OCI-LY3 (cell line): ENCODE results near the gene PRMT5.
"Not testable (repeated sequence)": the region's sequence is repeated elsewhere in the genome, so short reads cannot be mapped to it uniquely, and the experiment has no call there.

ENCODE experiments used
- H2AFZ ChIP-seq: fragments of 200-600, 300-600 bp; shearing (Covaris generic); 2 replicates; pipeline ENCODE4 v1.6.0; 2014; ENCODE audit warnings: antibody characterized with exemption, low read depth, low read length
- H3K27ac ChIP-seq: fragments of 200-600, 300-600 bp; sonication (generic); 2 replicates; pipeline ENCODE4 v1.5.1; 2014; ENCODE audit warnings: mild to moderate bottlenecking, low read length, moderate library complexity, mixed read lengths
- H3K27me3 ChIP-seq: fragments of 200-600, 300-600 bp; sonication (generic); 2 replicates; pipeline ENCODE4 v1.6.1; 2014; ENCODE audit warnings: low read depth, low read length, mixed read lengths
- H3K36me3 ChIP-seq: fragments of 200-600, 300-600 bp; sonication (generic); replicated peaks from 2 replicates; pipeline ENCODE3; 2014; ENCODE audit warnings: low read depth, low read length, mixed read lengths
- H3K4me1 ChIP-seq: fragments of 300-600, 200-600 bp; sonication (generic); 2 replicates; pipeline ENCODE4 v1.6.1; 2014; ENCODE audit warnings: low read length, mixed read lengths
- H3K4me2 ChIP-seq: fragments of 200-600, 300-600 bp; sonication (generic); 2 replicates; pipeline ENCODE4 v1.6.1; 2014; ENCODE audit warnings: low read length, mixed read lengths
- H3K4me3 ChIP-seq: fragments of 300-600, 200-600 bp; sonication (generic); 2 replicates; pipeline ENCODE4 v1.5.1; 2014; ENCODE audit warnings: antibody characterized with exemption, mild to moderate bottlenecking, low read length, moderate library complexity
- H3K79me2 ChIP-seq: fragments of 300-600, 200-600 bp; shearing (Covaris generic); 2 replicates; pipeline ENCODE4 v1.6.1; 2014; ENCODE audit warnings: mild to moderate bottlenecking, low read length, mixed read lengths
- H3K9ac ChIP-seq: fragments of 300-600, 200-600 bp; shearing (Covaris generic); 2 replicates; pipeline ENCODE4 v1.6.0; 2014; ENCODE audit warnings: mild to moderate bottlenecking, low read length, moderate library complexity
- H3K9me3 ChIP-seq: fragments of 200-600, 300-600 bp; shearing (Covaris generic); 2 replicates; pipeline ENCODE4 v1.6.1; 2014; ENCODE audit warnings: low read length, mixed read lengths; ENCODE audit not compliant: insufficient read depth
- H4K20me1 ChIP-seq: fragments of 200-600, 300-600 bp; sonication (generic); 2 replicates; pipeline ENCODE4 v1.6.1; 2016; ENCODE audit warnings: low read length, mixed read lengths; ENCODE audit not compliant: insufficient read depth
- EZH2phosphoT487 ChIP-seq: fragments of 200-600 bp; shearing (Covaris generic); IDR thresholded peaks from 2 replicates; pipeline ENCODE4 v1.6.1; 2018; ENCODE audit warnings: antibody characterized with exemption, mixed run types, low read depth
- TF ChIP-seq, protein P1 (sequence below): fragments of 200-600, 300-600 bp; sonication (generic); IDR thresholded peaks from 2 replicates; pipeline ENCODE4 v1.5.1; 2014; ENCODE audit warnings: antibody characterized with exemption, low read length, low read depth

Gene PRMT5

DNA sequence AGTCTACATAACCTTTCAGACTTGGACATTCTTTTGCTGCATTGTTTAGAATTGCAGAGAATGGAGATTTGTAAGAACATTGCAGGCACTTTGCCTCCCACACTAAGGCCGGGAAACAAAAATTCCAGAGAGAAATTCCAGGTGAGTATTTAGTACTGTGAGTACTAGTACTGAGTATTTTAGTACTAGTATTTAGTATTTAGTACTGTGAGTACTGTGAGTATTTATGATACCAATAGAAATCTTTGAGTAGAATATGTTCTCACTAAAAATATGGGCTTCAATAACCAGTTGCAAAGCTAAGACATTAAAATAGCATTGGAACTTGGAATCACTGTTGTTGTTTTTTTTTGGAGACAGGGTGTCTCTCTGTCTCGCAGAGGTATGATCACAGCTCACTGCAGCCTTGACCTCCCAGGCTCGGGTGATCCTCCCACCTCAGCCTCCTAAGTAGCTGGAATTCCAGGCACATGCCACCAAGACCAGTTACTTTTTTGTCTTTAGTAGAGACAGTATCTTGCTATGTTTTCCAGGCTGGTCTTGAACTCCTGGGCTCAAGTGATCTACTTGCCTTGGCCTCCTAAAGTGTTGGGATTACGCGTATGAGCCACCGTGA is 33.0 kb upstream of the PRMT5 start:
- no peaks in the 10 kb centered on the region for H3K27me3 ChIP-seq
- H3K4me3 ChIP-seq, result no peak overlapping the region
- no peak for TF ChIP-seq EZH2phosphoT487
- TF ChIP-seq, protein P1, sequence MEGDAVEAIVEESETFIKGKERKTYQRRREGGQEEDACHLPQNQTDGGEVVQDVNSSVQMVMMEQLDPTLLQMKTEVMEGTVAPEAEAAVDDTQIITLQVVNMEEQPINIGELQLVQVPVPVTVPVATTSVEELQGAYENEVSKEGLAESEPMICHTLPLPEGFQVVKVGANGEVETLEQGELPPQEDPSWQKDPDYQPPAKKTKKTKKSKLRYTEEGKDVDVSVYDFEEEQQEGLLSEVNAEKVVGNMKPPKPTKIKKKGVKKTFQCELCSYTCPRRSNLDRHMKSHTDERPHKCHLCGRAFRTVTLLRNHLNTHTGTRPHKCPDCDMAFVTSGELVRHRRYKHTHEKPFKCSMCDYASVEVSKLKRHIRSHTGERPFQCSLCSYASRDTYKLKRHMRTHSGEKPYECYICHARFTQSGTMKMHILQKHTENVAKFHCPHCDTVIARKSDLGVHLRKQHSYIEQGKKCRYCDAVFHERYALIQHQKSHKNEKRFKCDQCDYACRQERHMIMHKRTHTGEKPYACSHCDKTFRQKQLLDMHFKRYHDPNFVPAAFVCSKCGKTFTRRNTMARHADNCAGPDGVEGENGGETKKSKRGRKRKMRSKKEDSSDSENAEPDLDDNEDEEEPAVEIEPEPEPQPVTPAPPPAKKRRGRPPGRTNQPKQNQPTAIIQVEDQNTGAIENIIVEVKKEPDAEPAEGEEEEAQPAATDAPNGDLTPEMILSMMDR, result no peak
- H3K79me2 ChIP-seq, result no peaks in the 10 kb centered on the region
- no peaks in the 10 kb centered on the region for H3K36me3 ChIP-seq
- H3K4me2 ChIP-seq, result no peak overlapping the region
- no peak overlapping the region for H3K27ac ChIP-seq
- H3K4me1 ChIP-seq, result peaks cover 3% of the 10 kb centered on the region
- H4K20me1 ChIP-seq, result no peaks in the 10 kb centered on the region
- no peaks in the 10 kb centered on the region for H3K9me3 ChIP-seq
- no peak overlapping the region for H3K9ac ChIP-seq
- H2AFZ ChIP-seq, result no peak overlapping the region

DNA sequence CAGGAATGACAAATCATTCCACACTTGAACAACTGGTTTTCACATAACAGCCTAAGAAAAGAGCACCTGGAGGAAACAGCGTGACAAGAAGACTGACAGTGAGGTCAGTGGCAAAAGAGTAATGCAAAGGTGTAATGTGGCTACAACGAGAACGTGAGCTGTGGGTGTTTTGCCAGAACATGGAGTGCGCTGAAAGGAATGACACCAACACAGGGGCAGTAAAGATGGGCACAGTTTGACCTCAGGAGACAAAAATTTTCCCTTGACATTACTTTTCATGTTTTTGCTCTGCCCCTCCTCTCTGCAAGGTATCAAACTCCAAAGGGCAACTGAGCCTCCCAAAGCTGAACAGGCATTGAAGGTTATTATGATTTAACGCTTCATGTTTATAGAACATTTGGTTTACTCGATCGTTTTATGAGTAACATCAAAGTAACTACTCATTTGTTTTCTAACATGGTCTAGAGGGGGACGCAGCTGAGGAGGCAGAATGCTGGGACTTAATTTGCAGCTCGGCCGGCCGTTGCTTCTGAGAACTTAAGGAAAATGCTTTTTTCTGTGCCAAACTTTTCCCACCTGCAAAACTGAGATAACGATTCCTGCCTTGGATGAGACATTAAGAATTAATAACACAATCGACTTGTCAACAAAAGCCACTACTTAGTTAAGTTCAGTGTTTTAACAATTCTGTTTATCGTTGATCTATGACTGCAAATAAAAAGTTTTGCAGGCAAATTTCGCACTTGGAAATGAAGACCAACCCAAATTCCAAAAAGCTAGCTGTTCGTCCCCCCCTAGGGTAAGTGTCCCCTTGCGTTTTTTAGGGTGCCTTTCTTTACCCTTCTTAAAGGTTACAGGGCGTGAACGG is 26.8 kb upstream of the PRMT5 start:
- TF ChIP-seq, protein P1, result no peak
- TF ChIP-seq EZH2phosphoT487, result no peak
- H2AFZ ChIP-seq, result peak overlapping the region; percentile 90; the same call in 1 of the 2 replicates
- peak overlapping the region; percentile 96 for H3K4me3 ChIP-seq
- peaks cover 9% of the 10 kb centered on the region for H3K4me1 ChIP-seq
- peak overlapping the region; percentile 79 for H3K27ac ChIP-seq
- H3K4me2 ChIP-seq, result peak overlapping the region; percentile 91
- peaks cover 29% of the 10 kb centered on the region for H3K36me3 ChIP-seq
- peaks cover 13% of the 10 kb centered on the region for H3K79me2 ChIP-seq
- H3K9ac ChIP-seq, result peak overlapping the region; percentile 98
- H3K27me3 ChIP-seq, result no peaks in the 10 kb centered on the region
- H3K9me3 ChIP-seq, result no peaks in the 10 kb centered on the region
- no peaks in the 10 kb centered on the region for H4K20me1 ChIP-seq

DNA sequence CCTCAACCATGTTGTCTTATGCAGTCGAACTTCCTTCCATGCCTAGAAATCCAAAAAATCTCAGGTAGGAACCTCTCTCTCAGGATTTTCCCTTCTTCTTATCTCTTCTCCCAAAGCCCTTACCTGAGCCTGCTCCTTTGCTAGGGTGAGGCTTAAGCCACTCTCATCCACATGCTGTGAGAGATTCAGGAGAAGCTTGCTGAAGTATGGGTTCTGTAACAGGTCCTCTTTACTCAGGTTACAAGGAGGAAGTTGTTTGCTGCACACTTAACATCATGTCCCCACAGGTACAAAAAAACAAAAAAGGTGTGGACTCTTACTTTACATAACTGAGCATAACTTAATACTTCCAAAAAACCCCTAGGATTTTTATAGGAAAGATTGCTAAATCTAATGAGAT is 23.2 kb upstream of the PRMT5 start:
- H3K79me2 ChIP-seq, result peaks cover 13% of the 10 kb centered on the region
- H3K4me1 ChIP-seq, result peaks cover 6% of the 10 kb centered on the region
- no peak overlapping the region for H3K9ac ChIP-seq
- no peak overlapping the region for H3K4me2 ChIP-seq
- no peak overlapping the region for H3K27ac ChIP-seq
- H3K36me3 ChIP-seq, result peaks cover 47% of the 10 kb centered on the region
- H3K4me3 ChIP-seq, result no peak overlapping the region
- H4K20me1 ChIP-seq, result no peaks in the 10 kb centered on the region
- no peaks in the 10 kb centered on the region for H3K9me3 ChIP-seq
- no peak for TF ChIP-seq EZH2phosphoT487
- TF ChIP-seq, protein P1, result no peak
- H3K27me3 ChIP-seq, result no peaks in the 10 kb centered on the region
- H2AFZ ChIP-seq, result no peak overlapping the region

DNA sequence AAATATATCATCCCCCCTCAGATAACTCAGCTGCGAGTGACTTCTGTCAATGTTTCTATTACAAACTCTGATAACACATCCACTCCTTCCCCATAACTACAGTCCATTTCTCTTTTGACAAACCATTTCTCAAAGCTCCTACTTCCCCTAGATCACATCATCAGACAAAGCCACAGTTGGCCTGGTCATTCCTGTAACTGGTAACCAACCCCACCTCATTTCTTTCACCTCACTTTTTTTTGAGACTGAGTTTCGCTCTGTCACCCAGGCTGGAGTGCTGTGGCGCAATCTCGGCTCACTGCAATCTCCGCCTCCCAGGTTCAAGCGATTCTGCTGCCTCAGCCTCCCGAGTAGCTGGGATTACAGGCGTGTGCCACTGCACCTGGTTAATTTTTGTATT is 22.6 kb upstream of the PRMT5 start:
- H4K20me1 ChIP-seq, H3K27me3 ChIP-seq, H3K27ac ChIP-seq, H3K9ac ChIP-seq, H2AFZ ChIP-seq, H3K4me3 ChIP-seq, H3K4me1 ChIP-seq, H3K9me3 ChIP-seq, H3K4me2 ChIP-seq: not testable (repeated sequence)
- Histone ChIP-seq H3K36me3 (peaks cover 53% of the 10 kb centered on the region), H3K79me2 (peaks cover 12% of the 10 kb centered on the region)
